ENCODE results near the gene ZBTB16.

Gene ZBTB16

GRCh38 chr11:114152785-114153184 is 93.3 kb downstream of the ZBTB16 start:
- no peak overlapping the region for H2AFZ ChIP-seq (ENCODE audit: low read length)
- H3K79me2 ChIP-seq (ENCODE audit: low read length) = no peaks in the 10 kb centered on the region
- H3F3A ChIP-seq (ENCODE audit: insufficient read depth, low read length) = no peaks in the 10 kb centered on the region
- no peak overlapping the region for H3K27ac ChIP-seq (ENCODE audit: low read length)
- H3K27me3 ChIP-seq (replicated peaks; ENCODE audit: insufficient read depth, low read length) = no peaks in the 10 kb centered on the region
- H3K36me3 ChIP-seq (replicated peaks; ENCODE audit: insufficient read depth, low read length) = no peaks in the 10 kb centered on the region
- no peak for DNase-seq
- no peaks in the 10 kb centered on the region for H3K9me3 ChIP-seq (replicated peaks; ENCODE audit: insufficient read depth, low read length)
- H3K9me2 ChIP-seq (replicated peaks; ENCODE audit: insufficient read depth, low read length) = no peaks in the 10 kb centered on the region
- H3K4me1 ChIP-seq (ENCODE audit: low read length) = no peaks in the 10 kb centered on the region
- no peak overlapping the region for H3K4me3 ChIP-seq (ENCODE audit: low read length)
- no peak overlapping the region for H3K4me2 ChIP-seq (ENCODE audit: low read depth, low read length)
- no peak overlapping the region for H3K9ac ChIP-seq (ENCODE audit: low read length)
- no peak for TF ChIP-seq EZH2phosphoT487 (IDR thresholded peaks at IDR 0.05; ENCODE audit: low read length)
- no peak for TF ChIP-seq CTCF (IDR thresholded peaks at IDR 0.05; ENCODE audit: low read length)
- TF ChIP-seq EZH2 (optimal IDR thresholded peaks at IDR 0.05; ENCODE audit: low read depth, low read length) = no peak
- no peaks in the 10 kb centered on the region for H4K20me1 ChIP-seq (ENCODE audit: insufficient read depth, low read length)

DNA sequence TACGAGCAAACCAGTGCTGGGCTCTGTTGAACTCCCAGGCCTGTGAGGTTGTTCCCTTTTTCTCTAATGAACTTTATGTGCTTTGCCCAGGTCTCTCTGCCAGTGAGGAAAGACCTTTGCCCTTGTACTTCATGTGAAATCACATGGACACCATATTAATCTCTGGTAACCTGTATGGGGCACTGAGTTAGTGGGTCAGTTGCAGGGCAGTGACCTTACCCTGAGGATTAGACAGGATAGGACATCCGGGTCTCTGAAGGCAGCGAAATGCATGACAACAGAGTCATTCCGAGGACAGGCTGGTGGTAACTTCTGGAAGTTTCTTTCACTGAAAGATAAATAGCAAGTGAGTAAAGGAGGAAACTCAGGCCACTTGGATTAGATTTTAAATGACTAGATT is 93.7 kb downstream of the ZBTB16 start:
- no peaks in the 10 kb centered on the region for H3K9me3 ChIP-seq (replicated peaks; ENCODE audit: insufficient read depth, low read length)
- H3K4me1 ChIP-seq (ENCODE audit: low read length) = no peaks in the 10 kb centered on the region
- H4K20me1 ChIP-seq (ENCODE audit: insufficient read depth, low read length) = no peaks in the 10 kb centered on the region
- H3K79me2 ChIP-seq (ENCODE audit: low read length) = no peaks in the 10 kb centered on the region
- H3K4me3 ChIP-seq (ENCODE audit: low read length) = no peak overlapping the region
- no peak for TF ChIP-seq EZH2phosphoT487 (IDR thresholded peaks at IDR 0.05; ENCODE audit: low read length)
- TF ChIP-seq CTCF (IDR thresholded peaks at IDR 0.05; ENCODE audit: low read length) = no peak
- TF ChIP-seq EZH2 (optimal IDR thresholded peaks at IDR 0.05; ENCODE audit: low read depth, low read length) = no peak
- no peaks in the 10 kb centered on the region for H3K36me3 ChIP-seq (replicated peaks; ENCODE audit: insufficient read depth, low read length)
- no peaks in the 10 kb centered on the region for H3F3A ChIP-seq (ENCODE audit: insufficient read depth, low read length)
- no peak for DNase-seq
- H3K9me2 ChIP-seq (replicated peaks; ENCODE audit: insufficient read depth, low read length) = no peaks in the 10 kb centered on the region
- no peaks in the 10 kb centered on the region for H3K27me3 ChIP-seq (replicated peaks; ENCODE audit: insufficient read depth, low read length)
- H3K4me2 ChIP-seq (ENCODE audit: low read depth, low read length) = no peak overlapping the region
- H2AFZ ChIP-seq (ENCODE audit: low read length) = no peak overlapping the region
- H3K27ac ChIP-seq (ENCODE audit: low read length) = no peak overlapping the region
- H3K9ac ChIP-seq (ENCODE audit: low read length) = no peak overlapping the region

GRCh38 chr11:114154271-114155047 is 94.9 kb downstream of the ZBTB16 start:
- Histone ChIP-seq H3K9ac (ENCODE audit: low read length) (no peak overlapping the region), H3F3A (ENCODE audit: insufficient read depth, low read length) (no peaks in the 10 kb centered on the region), H2AFZ (ENCODE audit: low read length) (no peak overlapping the region), H3K4me1 (ENCODE audit: low read length) (peaks cover 5% of the 10 kb centered on the region), H4K20me1 (ENCODE audit: insufficient read depth, low read length) (no peaks in the 10 kb centered on the region), H3K9me2 (replicated peaks; ENCODE audit: insufficient read depth, low read length) (no peaks in the 10 kb centered on the region), H3K4me2 (ENCODE audit: low read depth, low read length) (no peak overlapping the region), H3K9me3 (replicated peaks; ENCODE audit: insufficient read depth, low read length) (no peaks in the 10 kb centered on the region), H3K79me2 (ENCODE audit: low read length) (no peaks in the 10 kb centered on the region), H3K27me3 (replicated peaks; ENCODE audit: insufficient read depth, low read length) (no peaks in the 10 kb centered on the region), H3K36me3 (replicated peaks; ENCODE audit: insufficient read depth, low read length) (no peaks in the 10 kb centered on the region), H3K4me3 (ENCODE audit: low read length) (no peak overlapping the region), H3K27ac (ENCODE audit: low read length) (no peak overlapping the region)
- DNase-seq = no peak
- TF ChIP-seq EZH2phosphoT487 (IDR thresholded peaks at IDR 0.05; ENCODE audit: low read length) (no peak), EZH2 (optimal IDR thresholded peaks at IDR 0.05; ENCODE audit: low read depth, low read length) (no peak), CTCF (IDR thresholded peaks at IDR 0.05; ENCODE audit: low read length) (no peak)

Measured in MM.1S (cell line).